H1 (cell line): ENCODE measurements around the gene CD59. TPM values are rescaled to one million over a fixed set of nuclear protein-coding genes. Genes with fewer than 3 reads are reported as not detected.

Source experiments
- ASH2L ChIP-seq: fragments of 200-600, 300-600 bp; sonication (generic); IDR thresholded peaks from one replicate; pipeline ENCODE4 v1.7.1; 2017; ENCODE audit warnings: low read length
- BCL11A ChIP-seq, 2 experiments: IDR thresholded peaks; one replicate each; pipeline ENCODE4 v1.6.1; 2011; ENCODE audit warnings: low read depth in 2 of 2, low read length in 2 of 2, mild to moderate bottlenecking in 2 of 2
- CBX8 ChIP-seq: fragments of 300-800, 300-1000 bp; sonication (generic); IDR thresholded peaks from 2 replicates; pipeline ENCODE4 v1.7.1; 2016; ENCODE audit warnings: low read depth, low read length, borderline replicate concordance
- CREB1 ChIP-seq: IDR thresholded peaks from 2 replicates; pipeline ENCODE4 v1.6.1; 2012; ENCODE audit warnings: inconsistent platforms
- CTBP2 ChIP-seq: IDR thresholded peaks from 2 replicates; pipeline ENCODE4 v1.7.0; 2011; ENCODE audit warnings: borderline replicate concordance, mild to moderate bottlenecking, moderate library complexity, mixed read lengths, low read length; ENCODE audit not compliant: insufficient read depth, insufficient read length
- EGR1 ChIP-seq: IDR thresholded peaks from 2 replicates; pipeline ENCODE4 v1.6.1; 2011; ENCODE audit warnings: low read depth, low read length, borderline replicate concordance
- EZH2 ChIP-seq: fragments of 200-600 bp; sonication (generic); IDR thresholded peaks from 2 replicates; pipeline ENCODE4 v1.7.1; 2012; ENCODE audit warnings: low read depth, mild to moderate bottlenecking, moderate library complexity, low read length, inconsistent platforms; ENCODE audit not compliant: severe bottlenecking
- GABPA ChIP-seq: IDR thresholded peaks from 2 replicates; pipeline ENCODE4 v1.6.1; 2011; ENCODE audit warnings: mild to moderate bottlenecking, low read length, moderate library complexity, borderline replicate concordance; ENCODE audit not compliant: insufficient read depth
- KDM1A ChIP-seq: fragments of 200-600, 300-600 bp; sonication (generic); IDR thresholded peaks from 2 replicates; pipeline ENCODE4 v1.7.1; 2016; ENCODE audit warnings: mild to moderate bottlenecking, low read length, borderline replicate concordance
- KDM5A ChIP-seq: fragments of 200-600 bp; IDR thresholded peaks from 2 replicates; pipeline ENCODE4 v1.7.1; 2012; ENCODE audit warnings: mild to moderate bottlenecking, low read length, inconsistent platforms, mixed read lengths
- PHF8 ChIP-seq: fragments of 200-600 bp; sonication (generic); conservative IDR thresholded peaks from 2 replicates; pipeline ENCODE4 v1.7.1; 2012; ENCODE audit warnings: low read depth, mild to moderate bottlenecking, inconsistent platforms, low read length, moderate library complexity
- POLR2A ChIP-seq, 2 experiments: IDR thresholded peaks; 1 replicate in 1 of 2; 2 replicates in 1 of 2; pipeline ENCODE4 v1.6.1; 2011; ENCODE audit warnings: low read depth in 2 of 2, low read length in 2 of 2, mild to moderate bottlenecking in 2 of 2; ENCODE audit errors: control extremely low read depth in 1 of 2
- SIN3A ChIP-seq, 2 experiments: IDR thresholded peaks in 1 of 2; conservative IDR thresholded peaks in 1 of 2; 2 replicates each; pipeline ENCODE4 v1.6.1; 2011 to 2012; ENCODE audit warnings: low read length in 2 of 2, improper control_type of control experiment in 1 of 2, low read depth in 1 of 2, mild to moderate bottlenecking in 1 of 2
- SP4 ChIP-seq: IDR thresholded peaks from 2 replicates; pipeline ENCODE4 v1.6.1; 2012; ENCODE audit warnings: low read length, inconsistent platforms
- SUZ12 ChIP-seq: fragments of 200-600 bp; sonication (generic); IDR thresholded peaks from 2 replicates; pipeline ENCODE4 v1.6.1; 2012; ENCODE audit warnings: mild to moderate bottlenecking, inconsistent platforms, low read length, moderate library complexity, mixed read lengths
- TAF1 ChIP-seq: IDR thresholded peaks from 2 replicates; pipeline ENCODE4 v1.6.1; 2011; ENCODE audit warnings: mild to moderate bottlenecking, low read depth, low read length
- TCF12 ChIP-seq: IDR thresholded peaks from 2 replicates; pipeline ENCODE4 v1.6.1; 2011; ENCODE audit warnings: low read depth, mild to moderate bottlenecking, low read length
- TEAD4 ChIP-seq: IDR thresholded peaks from 2 replicates; pipeline ENCODE4 v1.6.1; 2012; ENCODE audit warnings: low read depth, low read length, inconsistent platforms, mixed read lengths
- polyA plus RNA-seq, 7 experiments: library from polyadenylated mRNA; depleted of rRNA in 3 of 7; stranded (reverse) in 5 of 7; unstranded in 2 of 7; fragments of >200 nt in 5 of 7; fragments of 200-250 nt in 2 of 7; gene quantifications; 1 replicate in 5 of 7; 2 replicates in 1 of 7; 4 replicates in 1 of 7; pipeline versions ENCODE4 v1.2.1 to v1.2.3, GENCODE V29; 2011 to 2013; ENCODE audit warnings: missing spikeins in 2 of 7, mixed read lengths in 2 of 7
- total RNA-seq: library from RNA; stranded (reverse); fragmentation: NEBNext Ultra II Directional; extraction: Animal tissue kit (Norgen Biotek cat#: 25700); gene quantifications from 2 replicates; pipeline ENCODE4 v1.2.1, GENCODE V29; 2021
- TF ChIP-seq, protein P1 (sequence below), 3 experiments: IDR thresholded peaks; 1 replicate in 2 of 3; 2 replicates in 1 of 3; pipeline versions ENCODE4 v1.5.1 to v1.6.1; 2011; ENCODE audit warnings: low read length in 3 of 3, mild to moderate bottlenecking in 3 of 3, inconsistent platforms in 2 of 3, low read depth in 1 of 3, moderate library complexity in 1 of 3; ENCODE audit not compliant: insufficient read depth in 1 of 3; ENCODE audit errors: control extremely low read depth in 1 of 3
- TF ChIP-seq, protein P2 (sequence below): IDR thresholded peaks from 2 replicates; pipeline ENCODE4 v1.6.1; 2011; ENCODE audit warnings: low read length, improper control_type of control experiment

Gene CD59
- total and polyA plus RNA-seq, 2 of the 8 experiments (the other 6 are each of a cell fraction or from before 2014, with no cell fraction given): 63.1 to 90.3 TPM

DNA sequence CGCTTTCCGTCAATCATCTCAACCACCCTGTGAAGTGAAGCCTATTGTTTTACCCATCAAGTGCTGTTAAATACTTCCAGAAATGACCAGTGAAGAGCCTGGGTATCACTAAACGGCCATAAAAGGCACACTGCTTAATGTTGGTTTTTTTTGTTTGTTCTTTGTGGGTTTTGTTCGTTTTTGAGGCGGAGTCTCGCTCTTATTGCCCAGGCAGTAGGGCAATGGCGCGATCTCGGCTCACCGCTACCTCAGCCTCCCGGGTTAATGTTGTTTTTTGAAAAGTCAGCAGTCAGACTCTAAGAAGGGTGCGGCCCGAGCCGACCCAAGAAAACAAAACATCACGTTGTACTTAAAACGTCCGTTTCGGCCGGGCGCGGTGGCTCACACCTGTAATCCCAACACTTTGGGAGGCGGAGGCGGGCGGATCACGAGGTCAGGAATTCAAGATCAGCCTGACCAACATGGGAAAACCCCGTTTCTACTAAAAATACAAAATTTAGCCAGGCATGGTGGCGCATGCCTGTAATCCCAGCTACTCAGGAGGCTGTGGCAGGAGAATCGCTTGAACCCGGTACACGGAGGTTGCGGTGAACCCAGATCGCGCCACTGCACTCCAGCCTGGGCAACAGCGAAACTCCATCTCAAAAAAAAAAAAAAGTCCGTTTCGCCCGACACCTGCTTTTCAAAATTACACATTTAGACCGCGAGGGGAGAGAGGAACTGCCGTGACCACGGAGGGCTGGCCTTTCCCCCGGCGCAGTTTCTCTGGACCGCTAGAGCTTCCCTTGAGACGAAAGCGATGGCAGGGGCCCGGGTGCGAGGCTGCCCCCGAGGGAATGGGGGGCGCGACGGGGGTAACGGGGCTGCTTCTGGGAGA is 714 bp downstream of the CD59 start (continued):
- TF ChIP-seq, protein P1, sequence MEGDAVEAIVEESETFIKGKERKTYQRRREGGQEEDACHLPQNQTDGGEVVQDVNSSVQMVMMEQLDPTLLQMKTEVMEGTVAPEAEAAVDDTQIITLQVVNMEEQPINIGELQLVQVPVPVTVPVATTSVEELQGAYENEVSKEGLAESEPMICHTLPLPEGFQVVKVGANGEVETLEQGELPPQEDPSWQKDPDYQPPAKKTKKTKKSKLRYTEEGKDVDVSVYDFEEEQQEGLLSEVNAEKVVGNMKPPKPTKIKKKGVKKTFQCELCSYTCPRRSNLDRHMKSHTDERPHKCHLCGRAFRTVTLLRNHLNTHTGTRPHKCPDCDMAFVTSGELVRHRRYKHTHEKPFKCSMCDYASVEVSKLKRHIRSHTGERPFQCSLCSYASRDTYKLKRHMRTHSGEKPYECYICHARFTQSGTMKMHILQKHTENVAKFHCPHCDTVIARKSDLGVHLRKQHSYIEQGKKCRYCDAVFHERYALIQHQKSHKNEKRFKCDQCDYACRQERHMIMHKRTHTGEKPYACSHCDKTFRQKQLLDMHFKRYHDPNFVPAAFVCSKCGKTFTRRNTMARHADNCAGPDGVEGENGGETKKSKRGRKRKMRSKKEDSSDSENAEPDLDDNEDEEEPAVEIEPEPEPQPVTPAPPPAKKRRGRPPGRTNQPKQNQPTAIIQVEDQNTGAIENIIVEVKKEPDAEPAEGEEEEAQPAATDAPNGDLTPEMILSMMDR (IDR thresholded peaks at IDR 0.05; ENCODE audit: control extremely low read depth in 1 of 3, insufficient read depth in 1 of 3, low read depth in 1 of 3, low read length in 3 of 3): no peak
- TF ChIP-seq GABPA (no peak), CREB1 (no peak), SP4 (no peak), PHF8 (no peak), ASH2L (peak; percentile 55), TEAD4 (no peak), KDM5A (no peak), TCF12 (no peak), TAF1 (peak; percentile 57; the same call in 1 of the 2 replicates), SIN3A (conservative IDR thresholded peaks at IDR 0.05 in 1 of 2, IDR thresholded peaks at IDR 0.05 in 1 of 2; ENCODE audit: low read depth in 1 of 2, low read length in 2 of 2) (0 out of 4 replicates have a peak, but pooled peaks of 1 of the 2 experiments have one; percentile 12), POLR2A (IDR thresholded peaks at IDR 0.05; ENCODE audit: control extremely low read depth in 1 of 2, low read depth in 2 of 2, low read length in 2 of 2) (peak in 1 of 2 experiments; percentile 30; a peak in 1 of 3 replicates), KDM1A (no peak), CTBP2 (no peak), CBX8 (no peak), EGR1 (no peak), SUZ12 (0 out of 2 replicates have a peak, but pooled peaks have one; percentile 26), BCL11A (IDR thresholded peaks at IDR 0.05; ENCODE audit: low read depth in 2 of 2, low read length in 2 of 2) (no peak), EZH2 (peak; percentile 31)
- TF ChIP-seq, protein P2, sequence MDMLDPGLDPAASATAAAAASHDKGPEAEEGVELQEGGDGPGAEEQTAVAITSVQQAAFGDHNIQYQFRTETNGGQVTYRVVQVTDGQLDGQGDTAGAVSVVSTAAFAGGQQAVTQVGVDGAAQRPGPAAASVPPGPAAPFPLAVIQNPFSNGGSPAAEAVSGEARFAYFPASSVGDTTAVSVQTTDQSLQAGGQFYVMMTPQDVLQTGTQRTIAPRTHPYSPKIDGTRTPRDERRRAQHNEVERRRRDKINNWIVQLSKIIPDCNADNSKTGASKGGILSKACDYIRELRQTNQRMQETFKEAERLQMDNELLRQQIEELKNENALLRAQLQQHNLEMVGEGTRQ: no peak
